GM21619 (cell line): ENCODE data around the gene ELAPOR1.
"Not testable (repeated sequence)": the region's sequence is repeated elsewhere in the genome, so short reads cannot be mapped to it uniquely, and the experiment has no call there.

Source experiments
- ATAC-seq: cut with Tn5 transposase; IDR thresholded peaks from one replicate; pipeline ENCODE4 v1.9.1; 2021; ENCODE audit not compliant: unreplicated experiment

The ELAPOR1 gene

DNA sequence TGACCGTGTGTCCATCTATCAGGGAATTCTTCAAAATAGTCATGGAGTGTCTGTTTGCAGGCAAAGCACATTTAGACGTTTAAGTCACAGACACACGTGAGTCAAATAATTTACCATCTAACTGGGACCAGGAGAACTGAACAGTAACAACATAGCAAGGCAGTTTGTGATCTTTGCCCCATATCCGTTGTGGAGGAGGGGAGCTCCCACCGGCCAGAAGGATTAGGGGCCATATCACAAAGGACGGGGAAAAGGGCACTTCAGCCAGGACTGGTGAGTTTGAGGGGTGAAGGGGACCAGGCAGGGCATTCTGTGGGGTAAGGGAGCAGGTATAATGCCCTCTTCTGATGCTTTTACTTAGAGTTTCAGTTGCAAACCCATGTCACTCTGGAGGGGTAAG is 22.9 kb downstream of the ELAPOR1 start:
- ATAC-seq, result no peak

GRCh38 chr1:109137958-109138357 is 24.0 kb downstream of the ELAPOR1 start:
- ATAC-seq, result no peak

GRCh38 chr1:109138358-109138757 is 24.4 kb downstream of the ELAPOR1 start:
- no peak for ATAC-seq

GRCh38 chr1:109140392-109140791 is 26.5 kb downstream of the ELAPOR1 start:
- no peak for ATAC-seq

DNA sequence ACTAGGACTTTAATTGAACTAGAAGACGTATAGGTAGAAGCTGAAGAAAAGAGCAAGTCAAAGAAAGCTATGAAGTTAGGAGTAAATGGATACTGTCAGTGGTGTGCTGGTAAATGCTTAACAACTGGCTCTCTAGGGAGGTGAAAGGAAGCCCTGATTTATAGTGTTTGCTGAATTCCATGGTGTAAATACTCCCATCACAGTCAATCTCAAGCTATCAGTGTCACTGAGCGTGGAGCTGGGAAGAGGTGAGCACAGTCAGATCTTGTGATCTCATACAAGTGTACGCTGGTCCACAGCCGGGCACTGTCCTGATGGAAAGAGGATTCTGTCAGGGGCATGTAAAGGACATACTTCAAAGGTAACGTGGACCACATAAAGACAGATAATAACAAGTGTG is 28.3 kb downstream of the ELAPOR1 start:
- no peak for ATAC-seq

DNA sequence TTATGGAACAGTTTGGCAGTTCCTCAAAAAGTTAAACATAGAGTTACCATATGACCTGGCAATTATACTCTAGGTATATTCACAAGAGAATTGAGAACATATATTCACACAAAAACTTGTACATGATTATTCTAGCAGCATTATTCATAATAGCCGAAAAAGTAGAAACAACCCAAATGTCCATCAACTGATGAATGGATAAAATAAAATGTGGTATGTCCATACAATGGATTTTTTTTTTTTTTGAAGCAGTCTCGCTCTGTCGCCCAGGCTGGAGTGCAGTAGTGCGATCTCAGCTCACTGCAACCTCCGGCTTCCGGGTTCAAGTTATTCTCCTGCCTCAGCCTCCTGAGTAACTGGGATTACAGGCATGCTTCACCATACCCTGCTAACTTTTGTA is 28.8 kb downstream of the ELAPOR1 start:
- ATAC-seq, result not testable (repeated sequence)

DNA sequence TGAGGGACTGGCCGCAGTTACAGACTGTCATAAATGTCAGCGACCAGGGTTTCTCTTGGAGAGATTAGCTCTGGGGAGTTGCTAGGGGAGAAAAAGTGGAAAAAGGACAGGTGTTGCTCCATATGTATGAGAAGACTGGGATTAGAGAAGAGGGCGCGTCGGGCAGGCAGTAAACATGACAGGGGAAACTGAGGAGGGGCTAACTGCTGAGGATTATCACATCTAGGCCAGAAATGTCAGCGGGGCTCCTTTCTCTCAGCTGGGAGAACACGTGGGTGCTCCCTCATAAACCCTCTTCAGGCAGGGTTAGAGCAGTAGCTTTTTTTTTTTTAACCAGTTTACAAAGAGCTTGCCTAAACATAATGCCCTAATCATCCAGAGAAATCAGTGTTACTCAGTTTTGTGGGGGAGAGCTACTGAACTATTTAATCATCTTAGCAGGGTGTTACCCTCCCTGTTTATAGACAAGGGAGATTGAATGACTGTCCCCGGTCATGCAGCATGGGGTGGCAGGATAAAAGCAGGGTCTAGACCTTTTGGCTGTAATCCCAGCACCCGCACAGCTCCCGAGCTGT is 35.2 kb downstream of the ELAPOR1 start:
- ATAC-seq, result no peak

DNA sequence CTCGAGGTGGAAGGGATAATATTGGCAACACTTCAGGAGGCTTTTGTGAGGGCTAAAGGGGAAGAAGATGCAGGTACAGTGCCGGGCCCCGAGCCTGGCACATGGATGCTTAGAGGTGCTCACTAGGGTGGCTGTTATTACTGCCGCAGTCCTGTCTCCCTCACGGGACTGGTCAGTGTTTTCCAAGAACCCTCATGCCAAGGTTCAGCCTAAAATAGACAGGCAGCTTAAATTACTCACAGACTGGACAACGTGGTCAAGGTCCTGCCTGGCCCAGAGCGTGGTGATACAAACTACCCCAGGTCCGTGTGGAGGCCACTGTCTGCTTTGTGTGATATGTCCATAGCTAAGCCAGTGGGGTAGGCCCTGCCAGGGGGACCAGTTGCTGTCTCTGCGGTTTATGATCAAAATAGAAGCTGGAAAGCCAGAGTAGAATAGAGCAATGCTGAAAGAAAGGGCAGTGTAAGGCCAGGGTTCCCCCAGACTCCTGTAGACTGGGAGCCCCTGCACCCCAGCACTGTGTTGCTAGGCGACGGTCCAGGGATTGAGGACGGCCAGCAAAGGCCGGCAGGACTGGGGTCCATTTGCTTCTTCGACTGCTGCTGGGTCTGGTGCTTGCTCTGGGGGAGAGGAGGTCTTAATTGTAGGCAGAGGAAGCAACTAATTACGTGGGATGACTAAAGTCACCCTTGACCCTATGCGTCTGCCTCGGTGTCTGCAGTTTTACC is 36.1 kb downstream of the ELAPOR1 start:
- ATAC-seq, result no peak

DNA sequence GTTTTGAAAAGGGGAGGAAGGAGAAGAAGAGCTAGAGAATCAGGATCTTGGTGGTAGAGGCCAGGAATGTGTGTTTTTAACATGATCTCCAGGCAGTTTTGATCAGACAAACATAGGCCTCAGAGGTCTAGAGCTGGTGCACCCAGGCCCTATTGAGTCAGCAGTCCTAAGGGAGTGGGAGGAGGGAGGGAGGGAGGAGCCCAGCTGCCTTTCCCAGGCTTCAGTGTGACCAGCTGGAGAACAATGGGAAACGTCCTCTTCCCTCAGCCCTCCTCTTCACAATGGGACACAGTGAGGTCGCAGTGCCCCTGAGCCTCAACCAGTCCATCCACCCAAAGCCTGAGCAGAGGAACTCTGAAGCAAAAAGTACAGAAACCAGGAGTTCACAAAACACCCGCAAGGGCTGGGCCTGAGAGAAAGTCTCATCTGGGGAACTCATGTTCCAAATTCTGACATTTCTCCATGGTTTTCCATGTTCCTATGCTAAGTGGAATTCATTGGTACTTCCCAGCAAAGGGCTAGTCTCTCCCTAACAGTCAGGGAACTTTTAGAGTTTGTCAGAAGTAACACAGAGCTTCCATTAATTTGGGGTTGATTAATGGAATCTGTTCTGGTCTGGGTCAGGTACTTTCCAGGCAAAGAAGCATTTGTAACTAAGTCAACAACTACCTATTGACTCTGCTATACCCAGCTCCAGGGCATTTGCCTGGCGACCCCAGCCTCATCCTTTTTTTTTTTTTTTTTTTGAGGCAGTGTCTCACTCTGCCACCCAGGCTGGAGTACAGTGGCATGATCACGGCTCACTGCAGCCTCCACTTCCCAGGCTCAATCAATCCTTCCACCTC is 37.5 kb downstream of the ELAPOR1 start:
- ATAC-seq, result no peak

DNA sequence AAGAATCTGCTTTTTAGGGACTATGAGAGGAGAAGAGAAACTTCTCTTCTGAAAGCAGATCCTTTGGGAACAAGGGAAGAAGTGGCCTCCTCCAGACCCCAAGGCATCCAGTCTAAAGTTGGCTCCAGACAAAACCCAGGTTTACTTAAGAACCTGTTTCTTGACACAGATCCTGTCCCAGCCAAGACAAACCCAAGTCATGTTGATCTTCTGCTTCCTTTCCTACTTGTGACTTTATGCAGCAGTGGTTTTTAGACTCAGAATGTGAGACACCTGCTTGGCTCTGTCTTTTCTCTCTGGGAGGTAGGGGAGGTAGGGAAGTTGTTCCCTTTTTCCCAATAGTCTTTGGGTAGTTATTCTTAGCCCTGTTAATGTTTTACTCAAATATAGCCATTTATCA is 38.3 kb downstream of the ELAPOR1 start:
- no peak for ATAC-seq

DNA sequence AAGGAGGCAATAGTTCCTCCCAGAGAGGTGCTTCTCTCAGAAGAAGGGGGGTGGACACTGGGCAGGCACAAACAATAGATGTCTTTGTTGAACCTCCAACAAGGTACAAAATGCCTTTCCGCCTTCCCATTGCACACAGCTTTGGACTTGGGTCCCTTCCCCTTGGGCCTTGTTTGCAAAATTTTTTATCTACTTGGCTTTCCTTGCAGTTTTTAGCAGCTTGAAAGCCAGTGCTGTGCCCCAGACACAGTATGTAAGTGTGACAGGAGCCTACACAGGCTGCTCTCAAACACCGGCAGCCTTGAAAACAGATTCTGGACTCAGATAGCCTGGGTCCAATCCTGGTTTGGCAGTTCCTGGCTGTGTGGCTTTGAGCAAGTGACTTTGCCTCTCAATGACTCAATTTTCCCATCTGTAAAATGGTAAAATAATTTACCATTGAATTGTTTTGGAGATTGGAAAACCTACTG is 43.0 kb downstream of the ELAPOR1 start:
- no peak for ATAC-seq

GRCh38 chr1:109158433-109158832 is 44.5 kb downstream of the ELAPOR1 start:
- ATAC-seq, result no peak

DNA sequence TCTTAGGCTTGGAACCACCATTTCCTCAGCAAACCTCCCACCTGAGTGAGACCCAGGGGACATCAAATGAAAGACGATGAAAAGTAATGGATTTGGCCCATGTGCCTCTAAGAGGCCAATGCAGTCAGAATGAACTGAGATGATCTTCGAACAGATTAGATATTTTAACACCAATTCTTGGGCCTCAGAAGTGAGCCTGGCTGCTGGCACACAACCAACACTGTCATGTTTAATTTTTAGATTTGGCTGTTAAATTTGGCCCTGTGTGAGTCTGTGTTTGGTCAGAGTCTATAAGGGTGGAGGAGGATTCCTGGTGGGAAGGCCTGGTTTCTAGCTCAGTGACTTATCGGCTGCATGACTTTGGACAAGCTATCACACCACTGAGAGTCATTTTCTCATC is 45.4 kb downstream of the ELAPOR1 start:
- ATAC-seq, result no peak

DNA sequence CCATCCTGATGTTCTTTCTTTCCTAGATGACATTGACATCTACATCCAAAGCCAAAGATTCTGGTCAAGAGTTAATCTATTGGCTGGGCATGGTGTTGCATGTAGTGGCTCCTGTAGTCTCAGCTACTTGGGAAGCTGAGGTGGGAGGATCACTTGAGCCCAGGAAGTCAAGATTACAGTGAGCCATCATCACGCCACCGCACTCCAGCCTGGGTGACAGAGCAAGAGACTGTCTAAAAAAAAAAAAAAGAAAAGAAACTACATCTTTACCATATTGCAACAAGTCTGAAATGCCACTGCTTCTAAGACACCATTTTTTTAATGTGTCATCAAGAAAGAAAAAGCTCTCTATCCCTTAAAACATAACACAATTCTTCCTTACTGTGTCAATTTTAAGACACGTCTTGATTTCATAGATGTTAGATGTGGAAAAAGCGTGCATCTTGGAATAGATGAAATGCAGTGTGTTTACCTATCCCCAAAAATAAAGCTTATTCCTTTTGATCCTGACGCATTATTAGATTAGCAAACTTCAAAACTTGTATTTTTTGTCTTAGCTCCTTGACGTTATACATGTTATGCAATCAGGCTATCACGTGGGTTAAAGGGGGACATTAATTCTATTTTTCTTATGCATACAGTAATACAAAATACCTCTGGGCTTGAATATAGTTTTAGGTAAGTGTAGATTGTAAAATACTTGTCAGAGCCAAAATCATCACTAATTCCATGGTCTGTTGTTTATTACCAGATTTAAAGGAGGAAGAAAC is 46.3 kb downstream of the ELAPOR1 start:
- no peak for ATAC-seq

DNA sequence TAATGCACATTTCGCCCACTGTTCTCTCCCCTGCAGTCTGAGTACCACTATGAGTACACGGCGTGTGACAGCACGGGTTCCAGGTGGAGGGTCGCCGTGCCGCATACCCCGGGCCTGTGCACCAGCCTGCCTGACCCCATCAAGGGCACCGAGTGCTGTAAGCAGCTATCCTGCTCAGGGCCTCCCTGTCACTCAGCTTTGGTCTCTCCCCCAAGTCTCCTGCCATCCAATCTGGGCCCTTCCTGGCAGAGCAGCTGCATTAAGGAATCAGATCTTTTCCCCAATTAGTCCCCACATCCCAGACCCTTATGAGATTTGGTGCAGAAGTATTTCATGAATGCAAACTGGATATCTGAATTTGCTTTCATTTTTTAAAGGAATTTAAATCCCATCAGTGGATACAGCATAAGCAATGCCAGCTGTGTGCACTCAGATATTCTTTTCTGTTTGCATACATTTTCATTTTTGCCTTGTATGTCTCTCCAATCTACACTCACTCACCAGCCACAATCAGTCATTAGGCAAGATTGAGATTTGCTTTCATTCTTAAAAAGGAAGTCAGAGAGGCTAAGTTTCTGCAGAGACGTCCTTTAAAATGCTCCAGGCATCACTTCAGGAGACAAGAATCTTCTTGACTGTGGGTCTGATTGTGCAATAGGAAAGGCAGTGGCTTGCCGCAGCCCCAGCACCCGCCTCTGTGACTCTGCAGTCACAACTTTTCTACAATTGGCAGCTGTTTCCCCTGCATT is 48.1 kb downstream of the ELAPOR1 start:
- peak; percentile 56 for ATAC-seq

- ATAC-seq, result no peak
Measured at GRCh38 chr1:109162626-109163025, 48.7 kb downstream of the ELAPOR1 start.

DNA sequence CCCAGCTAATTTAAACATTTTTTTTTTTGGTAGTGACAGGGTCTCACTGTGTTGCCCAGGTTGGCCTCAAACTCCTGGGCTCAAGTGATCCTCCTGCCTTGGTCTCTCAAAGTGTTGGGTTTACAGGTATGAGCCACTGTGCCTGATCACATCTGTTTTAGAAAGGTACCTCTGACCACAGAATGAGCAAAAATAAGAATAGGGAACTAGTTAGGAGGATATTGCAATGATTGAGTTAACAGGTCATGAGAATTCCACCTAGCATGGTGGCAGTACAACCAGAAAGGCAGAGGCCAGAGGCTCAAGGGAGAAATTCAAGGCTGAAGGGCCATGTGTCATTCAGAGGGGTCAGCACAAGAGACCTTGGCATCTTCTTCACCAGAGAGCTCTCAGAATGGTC is 49.6 kb downstream of the ELAPOR1 start:
- ATAC-seq, result no peak
